B cell (primary cell): ENCODE data around the gene KCNMB2. TPM values are rescaled to one million over a fixed set of nuclear protein-coding genes. Genes with fewer than 3 reads are reported as not detected.
A peak's percentile ranks its signal among the peaks of the same experiment; 100 is the strongest.

Experiments
- ATAC-seq: fragments of 200-7000 bp; cut with Tn5 transposase; one replicate; pipeline ENCODE4 v1.10.0; 2021; ENCODE audit warnings: low read depth, mild to moderate bottlenecking, moderate number of reproducible peaks, moderate library complexity
- CTCF ChIA-PET: fragments of 350-600 bp; sonication (Branson Sonifier 250); formaldehyde crosslinking; loops from one replicate; lab custom pipeline; 2021; ENCODE audit warnings: antibody characterized with exemption, inconsistent platforms; lab: Charles Lee
- POLR2A ChIA-PET: fragments of 350-600 bp; sonication (Branson Sonifier 250); formaldehyde crosslinking; loops from one replicate; lab custom pipeline; 2021; ENCODE audit warnings: antibody characterized with exemption; lab: Charles Lee
- DNase-seq: peaks from one replicate; pipeline ENCODE4 v3.0.0; 2013
- H2AFZ ChIP-seq: 2 replicates; pipeline ENCODE4 v1.6.1; 2012; ENCODE audit warnings: mild to moderate bottlenecking, low read depth, low read length; ENCODE audit not compliant: insufficient read depth, poor library complexity, severe bottlenecking
- H3K27ac ChIP-seq, 2 donors: 1 replicate in 1 of 2; 2 replicates in 1 of 2; pipeline ENCODE4 v1.5.1; 2012 to 2013; ENCODE audit warnings: low read length in 2 of 2, mild to moderate bottlenecking in 2 of 2, moderate library complexity in 1 of 2
- H3K27me3 ChIP-seq, 4 experiments: fragments of 200-600 bp in 1 of 4; sonication (generic) in 1 of 4; replicated peaks in 1 of 4; 1 replicate in 2 of 4; 2 replicates in 2 of 4; pipeline versions ENCODE4 v1.6.1 to v1.7.0; 2013 to 2016; ENCODE audit warnings: low read length in 3 of 4, mild to moderate bottlenecking in 2 of 4, mixed read lengths in 1 of 4, moderate library complexity in 1 of 4; ENCODE audit not compliant: insufficient read depth in 4 of 4, control insufficient read depth in 3 of 4; ENCODE audit errors: control extremely low read depth in 1 of 4
- H3K36me3 ChIP-seq, 2 experiments: replicated peaks in 1 of 2; 1 replicate in 1 of 2; 2 replicates in 1 of 2; pipeline versions ENCODE4 v1.6.1 to v1.7.1; 2013; ENCODE audit warnings: low read length in 1 of 2; ENCODE audit not compliant: insufficient read depth in 2 of 2, control insufficient read depth in 1 of 2; ENCODE audit errors: control extremely low read depth in 1 of 2, extremely low read depth in 1 of 2
- H3K4me1 ChIP-seq, 2 donors: fragments of 200-600 bp in 1 of 2; sonication (generic) in 1 of 2; 1 replicate in 1 of 2; 2 replicates in 1 of 2; pipeline versions ENCODE4 v1.5.1 to v1.6.1; 2013 to 2017; ENCODE audit warnings: low read length in 2 of 2; ENCODE audit not compliant: control insufficient read depth in 2 of 2, insufficient read depth in 2 of 2
- H3K4me2 ChIP-seq: replicated peaks from 2 replicates; pipeline ENCODE3; 2012; ENCODE audit warnings: mild to moderate bottlenecking, low read depth, low read length; ENCODE audit not compliant: poor library complexity, severe bottlenecking
- H3K4me3 ChIP-seq, 5 experiments: fragments of 200-600 bp in 1 of 5; sonication (generic) in 1 of 5; 1 replicate in 3 of 5; 2 replicates in 2 of 5; pipeline versions ENCODE4 v1.5.1 to v1.7.0; 2011 to 2016; ENCODE audit warnings: low read length in 4 of 5, mild to moderate bottlenecking in 4 of 5, low read depth in 2 of 5, control low read depth in 1 of 5, moderate library complexity in 1 of 5; ENCODE audit not compliant: insufficient read depth in 1 of 5; ENCODE audit errors: control extremely low read depth in 1 of 5, extremely low read depth in 1 of 5
- H3K79me2 ChIP-seq: fragments of 200-600 bp; sonication (generic); one replicate; pipeline ENCODE4 v1.6.0; 2016; ENCODE audit warnings: low read length; ENCODE audit not compliant: control insufficient read depth, insufficient read depth
- H3K9ac ChIP-seq: fragments of 200-600 bp; sonication (generic); 2 replicates; pipeline ENCODE4 v1.6.1; 2017; ENCODE audit warnings: mild to moderate bottlenecking, low read length, moderate library complexity
- H3K9me3 ChIP-seq, 3 donors: one replicate each; pipeline versions ENCODE4 v1.6.1 to v1.7.1; 2013; ENCODE audit warnings: low read length in 2 of 3; ENCODE audit not compliant: control insufficient read depth in 2 of 3, insufficient read depth in 1 of 3; ENCODE audit errors: control extremely low read depth in 1 of 3
- H4K20me1 ChIP-seq: 2 replicates; pipeline ENCODE4 v1.6.0; 2012; ENCODE audit warnings: mild to moderate bottlenecking, low read length; ENCODE audit not compliant: insufficient read depth, control insufficient read depth, poor library complexity, severe bottlenecking
- H3K27ac Mint-ChIP-seq: one replicate; pipeline ENCODE4 v1.8.0; 2021; ENCODE audit warnings: mixed read lengths
- H3K27me3 Mint-ChIP-seq: one replicate; pipeline ENCODE4 v1.8.0; 2021; ENCODE audit warnings: mixed read lengths
- H3K4me1 Mint-ChIP-seq: one replicate; pipeline ENCODE4 v1.8.0; 2021; ENCODE audit warnings: mixed read lengths
- H3K4me3 Mint-ChIP-seq: one replicate; pipeline ENCODE4 v1.8.0; 2021; ENCODE audit warnings: mixed read lengths
- H3K9me3 Mint-ChIP-seq: one replicate; pipeline ENCODE4 v1.8.0; 2022; ENCODE audit warnings: mixed read lengths; ENCODE audit not compliant: insufficient read depth
- EZH2 ChIP-seq: IDR thresholded peaks from 2 replicates; pipeline ENCODE4 v1.6.1; 2012; ENCODE audit warnings: borderline replicate concordance, low read depth, mild to moderate bottlenecking, moderate library complexity, low read length; ENCODE audit not compliant: insufficient read depth, poor library complexity, severe bottlenecking
- WGBS: methylation state at CpG from one replicate; pipeline ENCODE4 v1.1.5; 2013; ENCODE audit warnings: missing lambda C conversion rate; ENCODE audit not compliant: insufficient coverage; 5-methylcytosine and 5-hydroxymethylcytosine counted together
- intact Hi-C: fragments of 100-400 bp; cut with micrococcal nuclease; formaldehyde crosslinking; loops from one replicate; pipeline ENCODE4 v1.10.0; 2022
- polyA plus RNA-seq: library from polyadenylated mRNA; depleted of rRNA; stranded (reverse); fragments of >200 nt; gene quantifications from 2 replicates; pipeline ENCODE4 v1.2.3, GENCODE V29; 2012
- total RNA-seq, 2 donors: library from RNA; stranded (reverse); fragments of 120-200 nt in 1 of 2; gene quantifications; 1 replicate in 1 of 2; 2 replicates in 1 of 2; pipeline versions ENCODE4 v1.2.3 to v1.2.4, GENCODE V29; 2013 to 2022
- TF ChIP-seq, protein P1 (sequence below): fragments of 200-600 bp; IDR thresholded peaks from one replicate; pipeline ENCODE4 v1.8.0; 2022; ENCODE audit warnings: antibody characterized with exemption, mild to moderate bottlenecking

KCNMB2 gene
- total and polyA plus RNA-seq, 2 donors (not counting 1 experiment from before 2014, with no cell fraction given) = not detected

DNA sequence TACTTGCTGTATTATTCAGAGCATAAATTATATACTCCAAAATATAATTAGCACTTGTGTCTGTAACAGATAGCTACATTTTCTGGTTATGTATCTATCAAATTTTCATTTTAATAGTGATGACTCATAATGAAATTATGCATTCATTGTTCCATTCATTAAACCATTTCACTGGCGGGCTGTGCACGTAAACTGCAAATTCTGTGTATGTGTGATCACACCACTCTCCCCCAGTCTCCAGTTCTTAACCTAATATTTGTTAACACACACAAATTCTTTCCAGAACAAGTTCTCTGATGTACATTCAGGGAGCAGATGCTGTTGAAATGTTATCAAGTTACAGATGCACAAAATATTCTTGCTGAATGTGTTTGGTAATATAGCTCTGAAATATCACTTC is 3.8 kb upstream of the KCNMB2 start:
- POLR2A ChIA-PET = no interaction called here
- peaks cover 3% of the 10 kb centered on the region for H3K9me3 Mint-ChIP-seq
- H2AFZ ChIP-seq = no peak overlapping the region

DNA sequence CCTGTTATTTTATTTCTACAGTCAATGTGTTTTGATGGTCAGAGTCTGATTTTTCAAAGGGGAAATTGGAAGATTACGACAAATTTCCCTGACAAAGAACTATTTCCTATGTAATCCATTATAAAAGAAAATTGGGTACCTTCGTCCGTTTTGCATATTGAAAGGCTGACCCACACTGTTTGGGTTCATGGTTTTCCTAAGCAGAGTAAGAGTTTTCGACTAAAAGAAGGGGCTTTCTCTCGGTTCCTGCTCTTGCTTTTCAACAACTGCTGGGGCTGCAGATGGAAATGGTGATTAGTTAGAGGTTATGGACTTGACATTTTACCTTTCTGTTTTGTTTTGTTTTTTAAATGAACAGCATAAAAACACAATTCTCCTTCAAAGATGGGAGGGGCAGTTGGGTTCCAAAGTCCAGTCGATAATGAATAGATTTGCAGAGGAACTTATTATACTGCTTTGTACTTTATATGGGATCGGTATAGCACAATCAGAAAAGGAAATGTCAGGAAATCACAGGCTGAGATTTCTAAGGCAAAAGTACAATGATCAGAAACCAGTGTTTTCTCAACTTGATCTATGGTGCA is 978 bp downstream of the KCNMB2 start:
- intact Hi-C loops = no loop called here
- peaks cover 0 to 10% (median 2%) of the 10 kb centered on the region in 4 experiments for H3K27me3 ChIP-seq
- TF ChIP-seq, protein P1, sequence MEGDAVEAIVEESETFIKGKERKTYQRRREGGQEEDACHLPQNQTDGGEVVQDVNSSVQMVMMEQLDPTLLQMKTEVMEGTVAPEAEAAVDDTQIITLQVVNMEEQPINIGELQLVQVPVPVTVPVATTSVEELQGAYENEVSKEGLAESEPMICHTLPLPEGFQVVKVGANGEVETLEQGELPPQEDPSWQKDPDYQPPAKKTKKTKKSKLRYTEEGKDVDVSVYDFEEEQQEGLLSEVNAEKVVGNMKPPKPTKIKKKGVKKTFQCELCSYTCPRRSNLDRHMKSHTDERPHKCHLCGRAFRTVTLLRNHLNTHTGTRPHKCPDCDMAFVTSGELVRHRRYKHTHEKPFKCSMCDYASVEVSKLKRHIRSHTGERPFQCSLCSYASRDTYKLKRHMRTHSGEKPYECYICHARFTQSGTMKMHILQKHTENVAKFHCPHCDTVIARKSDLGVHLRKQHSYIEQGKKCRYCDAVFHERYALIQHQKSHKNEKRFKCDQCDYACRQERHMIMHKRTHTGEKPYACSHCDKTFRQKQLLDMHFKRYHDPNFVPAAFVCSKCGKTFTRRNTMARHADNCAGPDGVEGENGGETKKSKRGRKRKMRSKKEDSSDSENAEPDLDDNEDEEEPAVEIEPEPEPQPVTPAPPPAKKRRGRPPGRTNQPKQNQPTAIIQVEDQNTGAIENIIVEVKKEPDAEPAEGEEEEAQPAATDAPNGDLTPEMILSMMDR = no peak
- TF ChIP-seq EZH2 = no peak
- no peak overlapping the region for H3K4me3 ChIP-seq
- Mint-ChIP-seq H3K4me3 (no peak overlapping the region), H3K4me1 (peaks cover 4% of the 10 kb centered on the region), H3K27ac (no peak overlapping the region), H3K27me3 (peaks cover 50% of the 10 kb centered on the region), H3K9me3 (no peaks in the 10 kb centered on the region)
- peak overlapping the region; percentile 31 for H2AFZ ChIP-seq
- CTCF ChIA-PET = no interaction called here
- H3K4me1 ChIP-seq = peaks cover 0 to 8% of the 10 kb centered on the region in 2 donors
- no peaks in the 10 kb centered on the region for H3K9me3 ChIP-seq
- H3K4me2 ChIP-seq = no peak overlapping the region
- H4K20me1 ChIP-seq = no peaks in the 10 kb centered on the region
- H3K79me2 ChIP-seq = no peaks in the 10 kb centered on the region
- POLR2A ChIA-PET = no interaction called here
- ATAC-seq = no peak
- no peaks in the 10 kb centered on the region for H3K36me3 ChIP-seq
- DNase-seq = no peak
- H3K9ac ChIP-seq = no peak overlapping the region
- H3K27ac ChIP-seq = no peak overlapping the region
- 100% methylated on average over 1 of the region's 7 CpGs for WGBS

More for the DNA sequence above, 3.8 kb upstream of the KCNMB2 start:
- H3K4me2 ChIP-seq = no peak overlapping the region
- no peak overlapping the region for H3K4me3 ChIP-seq
- intact Hi-C loops = no loop called here
- H4K20me1 ChIP-seq = no peaks in the 10 kb centered on the region
- H3K27ac ChIP-seq = no peak overlapping the region
- Mint-ChIP-seq H3K4me3 (no peak overlapping the region), H3K4me1 (peaks cover 4% of the 10 kb centered on the region), H3K27me3 (peaks cover 34% of the 10 kb centered on the region), H3K27ac (no peak overlapping the region)
- H3K27me3 ChIP-seq = peaks cover 0 to 10% (median 2%) of the 10 kb centered on the region in 4 experiments
- no peak for TF ChIP-seq EZH2
- TF ChIP-seq, protein P1 = no peak
- peaks cover 0 to 8% of the 10 kb centered on the region in 2 donors for H3K4me1 ChIP-seq
- WGBS = no CpG with 5 or more reads among the region's 2 CpGs
- H3K9me3 ChIP-seq = no peaks in the 10 kb centered on the region
- no peak overlapping the region for H3K9ac ChIP-seq
- DNase-seq = no peak
- no peaks in the 10 kb centered on the region for H3K36me3 ChIP-seq
- CTCF ChIA-PET = no interaction called here
- no peaks in the 10 kb centered on the region for H3K79me2 ChIP-seq
- no peak for ATAC-seq
